RPMI7951 (cell line): ENCODE measurements around the gene SLC25A45. TPM values are rescaled to one million over a fixed set of nuclear protein-coding genes. Genes with fewer than 3 reads are reported as not detected.

Experiments used
- DNase-seq: peaks from one replicate; pipeline ENCODE4 v3.0.0-alpha.2; 2012; ENCODE audit warnings: low read depth
- total RNA-seq: library from RNA; depleted of rRNA; stranded (reverse); fragments of >200 nt; shearing (Covaris generic); gene quantifications from 2 replicates; pipeline ENCODE4 v1.2.3, GENCODE V29; 2014

The SLC25A45 gene
- total RNA-seq, 1 experiment from 2014 or later: 0.48 TPM

- DNase-seq: no peak
Observed at GRCh38 chr11:65389294-65389980, 7.0 kb upstream of the SLC25A45 start.

GRCh38 chr11:65388731-65389130 lies 6.3 kb upstream of the SLC25A45 start:
- DNase-seq: peak; percentile 31

GRCh38 chr11:65386307-65387140 lies 4.1 kb upstream of the SLC25A45 start, which contains the start of gene FRMD8:
Gene FRMD8 (plus strand): TSS chr11:65386637. CDS start chr11:65387037, 400 bp downstream.
- peak; percentile 82 for DNase-seq

- peak; percentile 63 for DNase-seq
Observed at GRCh38 chr11:65384301-65384889, 1.9 kb upstream of the SLC25A45 start.

- no peak for DNase-seq
Observed at GRCh38 chr11:65383778-65384177, 1.3 kb upstream of the SLC25A45 start.

GRCh38 chr11:65382804-65383368 lies 440 bp upstream of the SLC25A45 start:
- DNase-seq: no peak

GRCh38 chr11:65381716-65382032 lies 772 bp downstream of the SLC25A45 start:
- no peak for DNase-seq

- no peak for DNase-seq
Observed at GRCh38 chr11:65380460-65381119, 1.9 kb downstream of the SLC25A45 start.

GRCh38 chr11:65379698-65380459 lies 2.6 kb downstream of the SLC25A45 start:
- no peak for DNase-seq

- DNase-seq: no peak
Observed at GRCh38 chr11:65378928-65379638, 3.4 kb downstream of the SLC25A45 start.

GRCh38 chr11:65378208-65378927 lies 4.1 kb downstream of the SLC25A45 start:
- no peak for DNase-seq

- no peak for DNase-seq
Observed at GRCh38 chr11:65377777-65378176, 4.7 kb downstream of the SLC25A45 start.

- no peak for DNase-seq
Observed at GRCh38 chr11:65377036-65377435, 5.4 kb downstream of the SLC25A45 start.

- no peak for DNase-seq
Observed at GRCh38 chr11:65376138-65376713, 6.2 kb downstream of the SLC25A45 start.

- DNase-seq: no peak
Observed at GRCh38 chr11:65375012-65375411, 7.4 kb downstream of the SLC25A45 start.

- no peak for DNase-seq
Observed at GRCh38 chr11:65373839-65374580, 8.4 kb downstream of the SLC25A45 start.

GRCh38 chr11:65370659-65371049 lies 11.8 kb downstream of the SLC25A45 start:
- no peak for DNase-seq

- peak; percentile 78 for DNase-seq
Observed at GRCh38 chr11:65366340-65366773, 16.1 kb downstream of the SLC25A45 start.

GRCh38 chr11:65363770-65364169 lies 18.7 kb downstream of the SLC25A45 start:
- DNase-seq: no peak
